Mesendoderm (in vitro differentiated cells): ENCODE results near the gene MAT2B. TPM values are rescaled to one million over a fixed set of nuclear protein-coding genes. Genes with fewer than 3 reads are reported as not detected.
A peak's percentile ranks its signal among the peaks of the same experiment; 100 is the strongest.

ENCODE experiments used
- DNase-seq: peaks from one replicate; pipeline ENCODE4 v3.0.0; 2013
- H2AK5ac ChIP-seq: 2 replicates; pipeline ENCODE4 v1.6.1; 2013; ENCODE audit warnings: low read length, inconsistent platforms
- H2BK120ac ChIP-seq: 2 replicates; pipeline ENCODE4 v1.6.1; 2013; ENCODE audit warnings: low read depth, mild to moderate bottlenecking, low read length, moderate library complexity, mixed read lengths
- H2BK15ac ChIP-seq: replicated peaks from 2 replicates; pipeline ENCODE4 v1.6.1; 2013; ENCODE audit warnings: low read depth, mild to moderate bottlenecking, moderate library complexity
- H2BK5ac ChIP-seq: 2 replicates; pipeline ENCODE4 v1.6.1; 2013; ENCODE audit warnings: low read length, inconsistent platforms
- H3K18ac ChIP-seq: 2 replicates; pipeline ENCODE4 v1.6.1; 2013; ENCODE audit warnings: mild to moderate bottlenecking, low read length, mixed read lengths
- H3K23ac ChIP-seq: one replicate; pipeline ENCODE4 v1.6.1; 2013; ENCODE audit warnings: low read length
- H3K27ac ChIP-seq: 2 replicates; pipeline ENCODE4 v1.5.1; 2013; ENCODE audit warnings: low read depth, mild to moderate bottlenecking, inconsistent platforms, low read length, moderate library complexity
- H3K27me3 ChIP-seq: 2 replicates; pipeline ENCODE4 v1.6.1; 2013; ENCODE audit warnings: low read length, control low read depth, mild to moderate bottlenecking, inconsistent platforms; ENCODE audit not compliant: insufficient read depth, poor library complexity
- H3K36me3 ChIP-seq: 2 replicates; pipeline ENCODE4 v1.6.1; 2013; ENCODE audit warnings: low read length, inconsistent platforms; ENCODE audit not compliant: control insufficient read depth, insufficient read depth
- H3K4ac ChIP-seq: one replicate; pipeline ENCODE4 v1.6.1; 2013; ENCODE audit warnings: low read depth, mild to moderate bottlenecking, low read length, moderate library complexity
- H3K4me1 ChIP-seq: 2 replicates; pipeline ENCODE4 v1.6.1; 2013; ENCODE audit warnings: low read depth, low read length, inconsistent platforms; ENCODE audit not compliant: control insufficient read depth
- H3K4me2 ChIP-seq: 2 replicates; pipeline ENCODE4 v1.6.1; 2013; ENCODE audit warnings: low read length
- H3K4me3 ChIP-seq: 2 replicates; pipeline ENCODE4 v1.5.1; 2013; ENCODE audit warnings: mild to moderate bottlenecking, low read length
- H3K56ac ChIP-seq: one replicate; pipeline ENCODE4 v1.6.1; 2013; ENCODE audit warnings: low read length
- H3K79me1 ChIP-seq: 2 replicates; pipeline ENCODE4 v1.6.1; 2013; ENCODE audit warnings: low read length, inconsistent platforms
- H3K79me2 ChIP-seq: 2 replicates; pipeline ENCODE4 v1.6.1; 2013; ENCODE audit warnings: mild to moderate bottlenecking, low read length; ENCODE audit not compliant: control insufficient read depth, insufficient read depth
- H3K9ac ChIP-seq: 2 replicates; pipeline ENCODE4 v1.6.1; 2013; ENCODE audit warnings: low read length, inconsistent platforms
- H4K5ac ChIP-seq: one replicate; pipeline ENCODE4 v1.6.1; 2013; ENCODE audit warnings: low read length
- H4K8ac ChIP-seq: one replicate; pipeline ENCODE4 v1.6.1; 2013; ENCODE audit warnings: low read depth, mild to moderate bottlenecking, control low read depth, low read length, moderate library complexity
- WGBS: extraction: QIAGEN DNeasy Blood & Tissue Kit; methylation state at CpG from one replicate; pipeline ENCODE4 v1.1.7; 2013; ENCODE audit warnings: low lambda C conversion rate, missing lambda C conversion rate; ENCODE audit not compliant: insufficient coverage; ENCODE audit errors: extremely low coverage; 5-methylcytosine and 5-hydroxymethylcytosine counted together
- polyA plus RNA-seq, 2 experiments: library from polyadenylated mRNA; stranded (reverse); fragments of 200-250 nt; gene quantifications; one replicate each; pipeline ENCODE4 v1.2.3, GENCODE V29; 2013

Gene MAT2B
- 33.0 TPM for polyA plus RNA-seq (2013, experiment 1 of 2)
- polyA plus RNA-seq (2013, experiment 2 of 2), result 35.0 TPM

DNA sequence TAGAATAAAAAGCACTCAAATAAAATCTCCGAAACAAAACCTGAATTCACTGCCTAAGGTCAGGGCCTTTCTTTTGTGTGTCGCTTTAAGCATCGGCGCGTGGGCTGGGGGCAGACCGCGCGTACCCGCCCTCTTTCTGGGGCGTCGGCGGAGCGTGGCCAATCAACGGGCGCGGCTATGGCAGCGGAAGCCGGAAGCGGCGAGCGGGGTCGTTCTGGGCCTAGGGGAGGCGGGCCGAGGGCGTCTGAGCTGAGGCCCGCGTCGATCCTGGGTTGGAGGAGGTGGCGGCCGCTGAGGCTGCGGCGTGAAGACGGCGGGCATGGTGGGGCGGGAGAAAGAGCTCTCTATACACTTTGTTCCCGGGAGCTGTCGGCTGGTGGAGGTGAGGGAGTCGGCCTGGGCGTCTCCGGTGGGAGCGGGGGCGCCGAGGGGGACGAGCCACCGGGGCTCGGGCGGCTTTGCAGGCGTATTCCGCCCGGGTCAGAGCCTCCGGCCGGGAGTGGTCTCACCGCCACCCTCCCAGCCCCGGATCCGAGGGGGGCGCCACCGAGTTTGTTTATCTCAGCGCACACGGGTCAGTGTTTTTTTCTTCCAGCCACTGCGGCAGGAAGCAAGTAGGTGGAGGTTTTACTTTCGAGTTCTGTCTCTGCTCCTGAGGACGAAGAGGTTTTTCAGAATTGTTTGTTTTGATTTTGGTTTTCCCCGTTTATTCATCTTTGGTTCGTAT lies at the start of gene MAT2B:
Gene MAT2B, plus strand, starts transcription at position 252 of the 727 bp plus-strand sequence. Its CDS starts 68 bp downstream, at position 320.
- DNase-seq, result peak; percentile 98
- H3K27me3 ChIP-seq, result no peaks in the 10 kb centered on the region
- no peaks in the 10 kb centered on the region for H3K4me1 ChIP-seq
- peak within 1 kb of the TSS; percentile 88 for H3K4ac ChIP-seq
- no CpG with 5 or more reads among the region's 64 CpGs for WGBS
- peak within 1 kb of the TSS; percentile 89 for H2BK5ac ChIP-seq
- H4K8ac ChIP-seq, result peak within 1 kb of the TSS; percentile 98
- no peak within 1 kb of the TSS for H2BK120ac ChIP-seq
- no peak within 1 kb of the TSS for H4K5ac ChIP-seq
- H3K23ac ChIP-seq, result no peak within 1 kb of the TSS
- H3K9ac ChIP-seq, result peak within 1 kb of the TSS; percentile 91
- no peak within 1 kb of the TSS for H2BK15ac ChIP-seq
- H3K79me2 ChIP-seq, result peaks cover 42% of the 10 kb centered on the region
- H3K27ac ChIP-seq, result peak within 1 kb of the TSS; percentile 95
- H3K18ac ChIP-seq, result peak within 1 kb of the TSS; percentile 71
- no peaks in the 10 kb centered on the region for H3K36me3 ChIP-seq
- no peaks in the 10 kb centered on the region for H3K79me1 ChIP-seq
- H2AK5ac ChIP-seq, result no peak within 1 kb of the TSS
- H3K4me3 ChIP-seq, result peak within 1 kb of the TSS; percentile 70
- H3K4me2 ChIP-seq, result peak within 1 kb of the TSS; percentile 96
- peak within 1 kb of the TSS; percentile 94 for H3K56ac ChIP-seq

- Histone ChIP-seq H3K4ac (no peak overlapping the region), H3K23ac (no peak overlapping the region), H3K9ac (no peak overlapping the region), H4K5ac (no peak overlapping the region), H3K36me3 (no peaks in the 10 kb centered on the region), H3K4me3 (no peak overlapping the region), H2BK15ac (no peak overlapping the region), H3K79me1 (peaks cover 2% of the 10 kb centered on the region), H3K27me3 (no peaks in the 10 kb centered on the region), H3K79me2 (peaks cover 5% of the 10 kb centered on the region), H2AK5ac (no peak overlapping the region), H3K4me1 (no peaks in the 10 kb centered on the region), H3K56ac (no peak overlapping the region), H3K27ac (no peak overlapping the region), H2BK120ac (no peak overlapping the region), H2BK5ac (no peak overlapping the region), H3K18ac (no peak overlapping the region), H3K4me2 (no peak overlapping the region), H4K8ac (no peak overlapping the region)
- no CpG with 5 or more reads among the region's 2 CpGs for WGBS
- DNase-seq, result no peak
These were observed 49.3 kb upstream of the MAT2B start for GRCh38 chr5:163456029-163456589.

DNA sequence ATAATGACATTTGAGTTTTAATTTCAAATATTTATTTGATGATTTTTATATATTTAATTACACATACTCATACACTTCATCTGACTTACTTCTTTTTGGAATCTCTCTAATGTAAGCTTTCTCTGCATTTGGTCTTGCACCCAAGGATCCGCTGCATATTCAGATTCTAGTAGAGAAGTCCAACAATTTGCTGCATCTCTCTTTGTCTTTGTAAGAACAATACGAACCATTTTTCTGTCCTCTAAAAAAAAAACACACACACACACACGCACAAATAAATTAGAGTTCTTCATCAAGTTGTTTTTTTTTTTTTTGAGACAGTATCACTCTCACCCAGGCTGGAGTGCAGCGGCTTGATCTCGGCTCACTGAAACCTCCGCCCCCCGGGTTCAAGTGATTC lies 48.6 kb upstream of the MAT2B start:
- H3K9ac ChIP-seq, result no peak overlapping the region
- no CpG with 5 or more reads among the region's 7 CpGs for WGBS
- peaks cover 5% of the 10 kb centered on the region for H3K79me2 ChIP-seq
- H3K27ac ChIP-seq, result no peak overlapping the region
- H4K8ac ChIP-seq, result no peak overlapping the region
- H2AK5ac ChIP-seq, result no peak overlapping the region
- no peaks in the 10 kb centered on the region for H3K4me1 ChIP-seq
- no peak overlapping the region for H2BK15ac ChIP-seq
- DNase-seq, result no peak
- H3K4ac ChIP-seq, result no peak overlapping the region
- H3K36me3 ChIP-seq, result no peaks in the 10 kb centered on the region
- no peaks in the 10 kb centered on the region for H3K27me3 ChIP-seq
- H2BK120ac ChIP-seq, result no peak overlapping the region
- H4K5ac ChIP-seq, result no peak overlapping the region
- H3K79me1 ChIP-seq, result peaks cover 2% of the 10 kb centered on the region
- no peak overlapping the region for H3K56ac ChIP-seq
- H3K4me3 ChIP-seq, result no peak overlapping the region
- no peak overlapping the region for H2BK5ac ChIP-seq
- no peak overlapping the region for H3K4me2 ChIP-seq
- H3K23ac ChIP-seq, result no peak overlapping the region
- H3K18ac ChIP-seq, result no peak overlapping the region

GRCh38 chr5:163458778-163459385 lies 46.5 kb upstream of the MAT2B start:
- WGBS, result no CpG with 5 or more reads among the region's 6 CpGs
- H3K79me2 ChIP-seq, result peaks cover 5% of the 10 kb centered on the region
- H2AK5ac ChIP-seq, result no peak overlapping the region
- H3K56ac ChIP-seq, result peak overlapping the region; percentile 98
- H3K4me2 ChIP-seq, result peak overlapping the region; percentile 96
- no peaks in the 10 kb centered on the region for H3K27me3 ChIP-seq
- H4K5ac ChIP-seq, result no peak overlapping the region
- peaks cover 2% of the 10 kb centered on the region for H3K79me1 ChIP-seq
- H3K9ac ChIP-seq, result peak overlapping the region; percentile 98
- no peak overlapping the region for H3K4ac ChIP-seq
- peak overlapping the region; percentile 93 for H3K27ac ChIP-seq
- H3K23ac ChIP-seq, result no peak overlapping the region
- peak overlapping the region; percentile 94 for H3K4me3 ChIP-seq
- no peak overlapping the region for H4K8ac ChIP-seq
- H3K18ac ChIP-seq, result no peak overlapping the region
- DNase-seq, result no peak
- H3K36me3 ChIP-seq, result no peaks in the 10 kb centered on the region
- H2BK120ac ChIP-seq, result no peak overlapping the region
- H2BK15ac ChIP-seq, result no peak overlapping the region
- H3K4me1 ChIP-seq, result no peaks in the 10 kb centered on the region
- H2BK5ac ChIP-seq, result no peak overlapping the region

DNA sequence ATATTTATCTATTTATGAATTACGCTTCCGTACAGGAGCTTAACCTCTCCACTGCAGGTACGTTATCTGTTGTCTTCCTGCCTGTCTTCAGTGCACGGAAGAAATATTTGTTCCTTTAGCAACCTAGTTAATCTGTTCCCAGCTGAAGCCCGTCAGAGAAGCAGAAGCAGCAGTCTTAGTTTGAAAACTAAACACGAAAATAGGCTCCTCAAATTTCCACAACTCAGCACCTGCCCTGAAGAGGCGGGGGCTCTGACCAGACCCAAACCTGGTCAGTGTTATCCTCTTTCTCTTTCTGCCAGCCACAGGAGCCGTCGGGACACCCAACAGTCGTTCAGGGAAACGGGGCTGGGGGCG lies 46.0 kb upstream of the MAT2B start:
- Histone ChIP-seq H3K36me3 (no peaks in the 10 kb centered on the region), H4K5ac (no peak overlapping the region), H3K27me3 (no peaks in the 10 kb centered on the region), H3K4me2 (peak overlapping the region; percentile 96), H3K56ac (peak overlapping the region; percentile 98), H3K27ac (peak overlapping the region; percentile 93), H3K9ac (peak overlapping the region; percentile 98), H3K79me2 (peaks cover 5% of the 10 kb centered on the region), H3K23ac (no peak overlapping the region), H4K8ac (no peak overlapping the region), H3K4ac (peak overlapping the region; percentile 92), H2AK5ac (no peak overlapping the region), H2BK5ac (peak overlapping the region; percentile 79), H3K4me3 (peak overlapping the region; percentile 94), H2BK15ac (no peak overlapping the region), H3K4me1 (no peaks in the 10 kb centered on the region), H3K79me1 (peaks cover 2% of the 10 kb centered on the region), H2BK120ac (no peak overlapping the region), H3K18ac (peak overlapping the region; percentile 54)
- no peak for DNase-seq
- no CpG with 5 or more reads among the region's 12 CpGs for WGBS
